GM12878 (cell line): ENCODE results near the gene SLC6A9. TPM values are rescaled to one million over a fixed set of nuclear protein-coding genes. Genes with fewer than 3 reads are reported as not detected.

ENCODE experiments used
- BCL11A ChIP-seq: IDR thresholded peaks from 2 replicates; pipeline ENCODE4 v1.6.1; 2011; ENCODE audit warnings: low read depth, low read length
- BHLHE40 ChIP-seq, 2 experiments: fragments of 450-650 bp in 1 of 2; IDR thresholded peaks; 2 replicates each; pipeline ENCODE4 v1.6.1; 2011 to 2017; ENCODE audit warnings: low read depth in 2 of 2, borderline replicate concordance in 1 of 2, improper control_type of control experiment in 1 of 2, low read length in 1 of 2, mild to moderate bottlenecking in 1 of 2
- CHD2 ChIP-seq: IDR thresholded peaks from 2 replicates; pipeline ENCODE4 v1.6.1; 2011; ENCODE audit warnings: low read depth, low read length, improper control_type of control experiment, borderline replicate concordance
- IKZF1 ChIP-seq: fragments of 450-650 bp; conservative IDR thresholded peaks from 2 replicates; pipeline ENCODE4 v1.6.1; 2017; ENCODE audit warnings: antibody characterized with exemption, mild to moderate bottlenecking
- NFYB ChIP-seq: IDR thresholded peaks from 2 replicates; pipeline ENCODE4 v1.6.1; 2011; ENCODE audit warnings: low read depth, mild to moderate bottlenecking, low read length, improper control_type of control experiment, moderate library complexity; ENCODE audit not compliant: insufficient read depth
- RUNX3 ChIP-seq: IDR thresholded peaks from 2 replicates; pipeline ENCODE4 v1.6.1; 2012; ENCODE audit warnings: low read length, inconsistent platforms
- SMARCA5 ChIP-seq: fragments of 450-650 bp; IDR thresholded peaks from 2 replicates; pipeline ENCODE4 v1.6.1; 2017; ENCODE audit warnings: mild to moderate bottlenecking
- SPI1 ChIP-seq: IDR thresholded peaks from 2 replicates; pipeline ENCODE4 v1.6.1; 2011; ENCODE audit warnings: low read depth, mild to moderate bottlenecking, low read length, moderate library complexity, borderline replicate concordance; ENCODE audit not compliant: insufficient read depth
- TCF7 ChIP-seq: IDR thresholded peaks from 2 replicates; pipeline ENCODE4 v1.6.1; 2014; ENCODE audit warnings: antibody characterized with exemption, borderline replicate concordance
- ZZZ3 ChIP-seq: IDR thresholded peaks from 2 replicates; pipeline ENCODE4 v1.6.1; 2011; ENCODE audit warnings: low read depth; ENCODE audit not compliant: control insufficient read depth, insufficient read length
- polyA plus RNA-seq, 11 experiments: library from polyadenylated mRNA; depleted of rRNA in 4 of 11; unstranded in 6 of 11; stranded (reverse) in 5 of 11; fragments of >200 nt; fragmentation: Nextera tagmentation in 4 of 11; fragmentation: Illumina TruSeq in 1 of 11; extraction: Ambion mirVana in 4 of 11; extraction: Trizol in 1 of 11; gene quantifications; 1 replicate in 1 of 11; 2 replicates in 10 of 11; pipeline versions ENCODE4 v1.2.1 to v1.2.3, GENCODE V29; 2011 to 2016; ENCODE audit warnings: inconsistent platforms in 2 of 11, missing spikeins in 2 of 11, low read depth in 1 of 11
- total RNA-seq, 4 experiments: library from RNA; depleted of rRNA in 3 of 4; stranded (reverse); fragments of >200 nt in 3 of 4; fragmentation: Illumina TruSeq in 1 of 4; extraction: Trizol in 1 of 4; gene quantifications; 2 replicates each; pipeline versions ENCODE4 v1.2.1 to v1.2.3, GENCODE V29; 2013 to 2021
- TF ChIP-seq, protein P1 (sequence below): IDR thresholded peaks from 2 replicates; pipeline ENCODE4 v1.6.1; 2012; ENCODE audit warnings: improper control_type of control experiment, low read depth, low read length; ENCODE audit not compliant: insufficient replicate concordance
- TF ChIP-seq, protein P2 (sequence below): IDR thresholded peaks from 2 replicates; pipeline ENCODE4 v1.6.1; 2012; ENCODE audit warnings: low read length, inconsistent platforms
- TF ChIP-seq, protein P3 (sequence below): fragments of 450-650 bp; IDR thresholded peaks from 2 replicates; pipeline ENCODE4 v1.6.1; 2014; ENCODE audit warnings: mild to moderate bottlenecking
- TF ChIP-seq, protein P4 (sequence below): fragments of 450-650 bp; conservative IDR thresholded peaks from 2 replicates; pipeline ENCODE4 v1.6.1; 2017; ENCODE audit warnings: mild to moderate bottlenecking, moderate library complexity

SLC6A9 gene
- total and polyA plus RNA-seq, 10 of the 15 experiments (the other 5 are each of a cell fraction or from before 2014, with no cell fraction given), result 0.02 to 2.0 (median 0.63) TPM

- TF ChIP-seq, protein P1, sequence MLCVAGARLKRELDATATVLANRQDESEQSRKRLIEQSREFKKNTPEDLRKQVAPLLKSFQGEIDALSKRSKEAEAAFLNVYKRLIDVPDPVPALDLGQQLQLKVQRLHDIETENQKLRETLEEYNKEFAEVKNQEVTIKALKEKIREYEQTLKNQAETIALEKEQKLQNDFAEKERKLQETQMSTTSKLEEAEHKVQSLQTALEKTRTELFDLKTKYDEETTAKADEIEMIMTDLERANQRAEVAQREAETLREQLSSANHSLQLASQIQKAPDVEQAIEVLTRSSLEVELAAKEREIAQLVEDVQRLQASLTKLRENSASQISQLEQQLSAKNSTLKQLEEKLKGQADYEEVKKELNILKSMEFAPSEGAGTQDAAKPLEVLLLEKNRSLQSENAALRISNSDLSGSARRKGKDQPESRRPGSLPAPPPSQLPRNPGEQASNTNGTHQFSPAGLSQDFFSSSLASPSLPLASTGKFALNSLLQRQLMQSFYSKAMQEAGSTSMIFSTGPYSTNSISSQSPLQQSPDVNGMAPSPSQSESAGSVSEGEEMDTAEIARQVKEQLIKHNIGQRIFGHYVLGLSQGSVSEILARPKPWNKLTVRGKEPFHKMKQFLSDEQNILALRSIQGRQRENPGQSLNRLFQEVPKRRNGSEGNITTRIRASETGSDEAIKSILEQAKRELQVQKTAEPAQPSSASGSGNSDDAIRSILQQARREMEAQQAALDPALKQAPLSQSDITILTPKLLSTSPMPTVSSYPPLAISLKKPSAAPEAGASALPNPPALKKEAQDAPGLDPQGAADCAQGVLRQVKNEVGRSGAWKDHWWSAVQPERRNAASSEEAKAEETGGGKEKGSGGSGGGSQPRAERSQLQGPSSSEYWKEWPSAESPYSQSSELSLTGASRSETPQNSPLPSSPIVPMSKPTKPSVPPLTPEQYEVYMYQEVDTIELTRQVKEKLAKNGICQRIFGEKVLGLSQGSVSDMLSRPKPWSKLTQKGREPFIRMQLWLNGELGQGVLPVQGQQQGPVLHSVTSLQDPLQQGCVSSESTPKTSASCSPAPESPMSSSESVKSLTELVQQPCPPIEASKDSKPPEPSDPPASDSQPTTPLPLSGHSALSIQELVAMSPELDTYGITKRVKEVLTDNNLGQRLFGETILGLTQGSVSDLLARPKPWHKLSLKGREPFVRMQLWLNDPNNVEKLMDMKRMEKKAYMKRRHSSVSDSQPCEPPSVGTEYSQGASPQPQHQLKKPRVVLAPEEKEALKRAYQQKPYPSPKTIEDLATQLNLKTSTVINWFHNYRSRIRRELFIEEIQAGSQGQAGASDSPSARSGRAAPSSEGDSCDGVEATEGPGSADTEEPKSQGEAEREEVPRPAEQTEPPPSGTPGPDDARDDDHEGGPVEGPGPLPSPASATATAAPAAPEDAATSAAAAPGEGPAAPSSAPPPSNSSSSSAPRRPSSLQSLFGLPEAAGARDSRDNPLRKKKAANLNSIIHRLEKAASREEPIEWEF, result no peak
- peak; percentile 28 for TF ChIP-seq RUNX3
- no peak for TF ChIP-seq NFYB
- no peak for TF ChIP-seq IKZF1
- TF ChIP-seq SMARCA5, result 0 out of 2 replicates have a peak, but pooled peaks have one; percentile 20
- TF ChIP-seq SPI1, result no peak
- no peak for TF ChIP-seq CHD2
- TF ChIP-seq, protein P2, sequence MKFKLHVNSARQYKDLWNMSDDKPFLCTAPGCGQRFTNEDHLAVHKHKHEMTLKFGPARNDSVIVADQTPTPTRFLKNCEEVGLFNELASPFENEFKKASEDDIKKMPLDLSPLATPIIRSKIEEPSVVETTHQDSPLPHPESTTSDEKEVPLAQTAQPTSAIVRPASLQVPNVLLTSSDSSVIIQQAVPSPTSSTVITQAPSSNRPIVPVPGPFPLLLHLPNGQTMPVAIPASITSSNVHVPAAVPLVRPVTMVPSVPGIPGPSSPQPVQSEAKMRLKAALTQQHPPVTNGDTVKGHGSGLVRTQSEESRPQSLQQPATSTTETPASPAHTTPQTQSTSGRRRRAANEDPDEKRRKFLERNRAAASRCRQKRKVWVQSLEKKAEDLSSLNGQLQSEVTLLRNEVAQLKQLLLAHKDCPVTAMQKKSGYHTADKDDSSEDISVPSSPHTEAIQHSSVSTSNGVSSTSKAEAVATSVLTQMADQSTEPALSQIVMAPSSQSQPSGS, result no peak
- no peak for TF ChIP-seq BCL11A
- TF ChIP-seq, protein P3, sequence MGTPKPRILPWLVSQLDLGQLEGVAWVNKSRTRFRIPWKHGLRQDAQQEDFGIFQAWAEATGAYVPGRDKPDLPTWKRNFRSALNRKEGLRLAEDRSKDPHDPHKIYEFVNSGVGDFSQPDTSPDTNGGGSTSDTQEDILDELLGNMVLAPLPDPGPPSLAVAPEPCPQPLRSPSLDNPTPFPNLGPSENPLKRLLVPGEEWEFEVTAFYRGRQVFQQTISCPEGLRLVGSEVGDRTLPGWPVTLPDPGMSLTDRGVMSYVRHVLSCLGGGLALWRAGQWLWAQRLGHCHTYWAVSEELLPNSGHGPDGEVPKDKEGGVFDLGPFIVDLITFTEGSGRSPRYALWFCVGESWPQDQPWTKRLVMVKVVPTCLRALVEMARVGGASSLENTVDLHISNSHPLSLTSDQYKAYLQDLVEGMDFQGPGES, result no peak
- no peak for TF ChIP-seq ZZZ3
- no peak for TF ChIP-seq TCF7
- TF ChIP-seq, protein P4, sequence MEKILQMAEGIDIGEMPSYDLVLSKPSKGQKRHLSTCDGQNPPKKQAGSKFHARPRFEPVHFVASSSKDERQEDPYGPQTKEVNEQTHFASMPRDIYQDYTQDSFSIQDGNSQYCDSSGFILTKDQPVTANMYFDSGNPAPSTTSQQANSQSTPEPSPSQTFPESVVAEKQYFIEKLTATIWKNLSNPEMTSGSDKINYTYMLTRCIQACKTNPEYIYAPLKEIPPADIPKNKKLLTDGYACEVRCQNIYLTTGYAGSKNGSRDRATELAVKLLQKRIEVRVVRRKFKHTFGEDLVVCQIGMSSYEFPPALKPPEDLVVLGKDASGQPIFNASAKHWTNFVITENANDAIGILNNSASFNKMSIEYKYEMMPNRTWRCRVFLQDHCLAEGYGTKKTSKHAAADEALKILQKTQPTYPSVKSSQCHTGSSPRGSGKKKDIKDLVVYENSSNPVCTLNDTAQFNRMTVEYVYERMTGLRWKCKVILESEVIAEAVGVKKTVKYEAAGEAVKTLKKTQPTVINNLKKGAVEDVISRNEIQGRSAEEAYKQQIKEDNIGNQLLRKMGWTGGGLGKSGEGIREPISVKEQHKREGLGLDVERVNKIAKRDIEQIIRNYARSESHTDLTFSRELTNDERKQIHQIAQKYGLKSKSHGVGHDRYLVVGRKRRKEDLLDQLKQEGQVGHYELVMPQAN, result peak; percentile 76; the same call in 1 of the 2 replicates
- TF ChIP-seq BHLHE40 (IDR thresholded peaks at IDR 0.05; ENCODE audit: borderline replicate concordance in 1 of 2, low read depth in 2 of 2, low read length in 1 of 2), result peak in 1 of 2 experiments; percentile 16; a peak in 1 of 4 replicates
Measured at GRCh38 chr1:43947061-43947873, 84.0 kb downstream of the SLC6A9 start (continued).
